ENCODE results near the gene CBLIF. TPM values are rescaled to one million over a fixed set of nuclear protein-coding genes. Genes with fewer than 3 reads are reported as not detected.

CBLIF gene
- total RNA-seq, 1 experiment from 2014 or later = not detected

- H3K27ac ChIP-seq (ENCODE audit: low read depth, low read length, poor library complexity, severe bottlenecking) = no peak overlapping the region
- no peaks in the 10 kb centered on the region for H3K9me3 ChIP-seq (ENCODE audit: low read depth, low read length, poor library complexity, severe bottlenecking)
- H3K4me1 ChIP-seq (ENCODE audit: insufficient read depth, low read length, poor library complexity, severe bottlenecking) = no peaks in the 10 kb centered on the region
- intact Hi-C loops (cut with micrococcal nuclease; ENCODE audit: unreplicated experiment) = no loop called here
- POLR2A ChIA-PET (ENCODE audit: low non-redundant PET) = no interaction called here
- TF ChIP-seq CTCF (conservative IDR thresholded peaks at IDR 0.05; ENCODE audit: low read depth, low read length) = no peak
- TF ChIP-seq EZH2 (IDR thresholded peaks at IDR 0.05; ENCODE audit: borderline replicate concordance, low read depth, low read length, poor library complexity, severe bottlenecking) = no peak
- no TSS peak for BruUV-seq (replicated peaks)
- no peaks in the 10 kb centered on the region for H3K27me3 ChIP-seq (replicated peaks; ENCODE audit: insufficient read depth, low read depth, low read length, poor library complexity)
- DNase-seq (ENCODE audit: low spot score) = no peak
- no peak overlapping the region for H3K4me3 ChIP-seq (ENCODE audit: low read depth, low read length, poor library complexity, severe bottlenecking)
- CTCF ChIA-PET = no interaction called here
- no peaks in the 10 kb centered on the region for H3K36me3 ChIP-seq (ENCODE audit: insufficient read depth, low read length, poor library complexity, severe bottlenecking)
These were observed 53.7 kb downstream of the CBLIF start for GRCh38 chr11:59791639-59792038.

GRCh38 chr11:59787816-59788215, 57.5 kb downstream of the CBLIF start:
- H3K36me3 ChIP-seq (ENCODE audit: insufficient read depth, low read length, poor library complexity, severe bottlenecking) = no peaks in the 10 kb centered on the region
- peak; percentile 37 for DNase-seq (ENCODE audit: low spot score)
- BruUV-seq (replicated peaks) = no TSS peak
- no peaks in the 10 kb centered on the region for H3K4me1 ChIP-seq (ENCODE audit: insufficient read depth, low read length, poor library complexity, severe bottlenecking)
- H3K27me3 ChIP-seq (replicated peaks; ENCODE audit: insufficient read depth, low read depth, low read length, poor library complexity) = no peaks in the 10 kb centered on the region
- TF ChIP-seq CTCF (conservative IDR thresholded peaks at IDR 0.05; ENCODE audit: low read depth, low read length) (no peak), EZH2 (IDR thresholded peaks at IDR 0.05; ENCODE audit: borderline replicate concordance, low read depth, low read length, poor library complexity, severe bottlenecking) (no peak)
- H3K9me3 ChIP-seq (ENCODE audit: low read depth, low read length, poor library complexity, severe bottlenecking) = no peaks in the 10 kb centered on the region
- H3K4me3 ChIP-seq (ENCODE audit: low read depth, low read length, poor library complexity, severe bottlenecking) = no peak overlapping the region
- POLR2A ChIA-PET (ENCODE audit: low non-redundant PET) = no interaction called here
- H3K27ac ChIP-seq (ENCODE audit: low read depth, low read length, poor library complexity, severe bottlenecking) = no peak overlapping the region
- intact Hi-C loops (cut with micrococcal nuclease; ENCODE audit: unreplicated experiment) = no loop called here
- CTCF ChIA-PET = no interaction called here

GRCh38 chr11:59787255-59787588, 58.1 kb downstream of the CBLIF start:
- H3K4me1 ChIP-seq (ENCODE audit: insufficient read depth, low read length, poor library complexity, severe bottlenecking) = no peaks in the 10 kb centered on the region
- intact Hi-C loops (cut with micrococcal nuclease; ENCODE audit: unreplicated experiment) = no loop called here
- no peak overlapping the region for H3K4me3 ChIP-seq (ENCODE audit: low read depth, low read length, poor library complexity, severe bottlenecking)
- BruUV-seq (replicated peaks) = no TSS peak
- TF ChIP-seq EZH2 (IDR thresholded peaks at IDR 0.05; ENCODE audit: borderline replicate concordance, low read depth, low read length, poor library complexity, severe bottlenecking) = no peak
- TF ChIP-seq CTCF (conservative IDR thresholded peaks at IDR 0.05; ENCODE audit: low read depth, low read length) = no peak
- ChIA-PET CTCF (no interaction called here), POLR2A (ENCODE audit: low non-redundant PET) (no interaction called here)
- no peaks in the 10 kb centered on the region for H3K36me3 ChIP-seq (ENCODE audit: insufficient read depth, low read length, poor library complexity, severe bottlenecking)
- no peak overlapping the region for H3K27ac ChIP-seq (ENCODE audit: low read depth, low read length, poor library complexity, severe bottlenecking)
- no peaks in the 10 kb centered on the region for H3K9me3 ChIP-seq (ENCODE audit: low read depth, low read length, poor library complexity, severe bottlenecking)
- no peaks in the 10 kb centered on the region for H3K27me3 ChIP-seq (replicated peaks; ENCODE audit: insufficient read depth, low read depth, low read length, poor library complexity)
- no peak for DNase-seq (ENCODE audit: low spot score)

All from A673 (cell line).